ENCODE data around the gene UVRAG.
A peak's percentile ranks its signal among the peaks of the same experiment; 100 is the strongest.
"Not testable (repeated sequence)": the region's sequence is repeated elsewhere in the genome, so short reads cannot be mapped to it uniquely, and the experiment has no call there.

The UVRAG gene

DNA sequence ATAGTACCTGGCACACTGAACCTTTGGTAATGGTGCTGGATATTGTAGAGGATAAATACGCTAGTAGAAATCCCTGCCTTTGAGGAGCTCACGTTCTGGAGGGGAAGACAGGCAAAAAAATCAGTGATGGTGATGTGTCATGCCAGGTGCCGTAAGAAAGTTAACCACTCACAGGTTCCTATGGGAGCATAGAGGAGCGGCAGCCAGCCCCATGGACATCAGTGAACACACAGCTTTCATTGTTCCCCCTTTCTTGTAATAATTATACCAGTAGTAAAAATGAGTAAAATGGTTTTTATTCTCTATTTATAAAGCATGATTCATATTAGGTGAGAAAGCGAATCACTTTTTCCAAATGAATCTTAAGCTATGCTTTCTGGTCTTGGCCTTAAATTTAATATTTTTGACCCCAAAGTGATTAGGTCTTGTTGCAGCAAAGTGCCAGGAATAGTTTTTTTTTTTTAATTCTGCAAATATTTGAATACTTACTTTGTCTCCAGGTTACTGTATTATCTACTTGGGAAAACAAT is 57.9 kb downstream of the UVRAG start:
- peak overlapping the region; percentile 42 for H3K4me2 ChIP-seq (ENCODE audit: low read length)
- H3K9me3 ChIP-seq (ENCODE audit: low read length) = no peaks in the 10 kb centered on the region
- H2AFZ ChIP-seq (ENCODE audit: low read length) = no peak overlapping the region
- H3K4me1 ChIP-seq (ENCODE audit: insufficient read depth, low read length, severe bottlenecking) = peaks cover 24% of the 10 kb centered on the region
- peaks cover 3% of the 10 kb centered on the region for H4K20me1 ChIP-seq (ENCODE audit: insufficient read depth, low read length)
- H3K9ac ChIP-seq (ENCODE audit: low read length) = 0 out of 2 replicates have a peak overlapping the region, but pooled peaks have one; percentile 19
- H3K79me2 ChIP-seq (ENCODE audit: insufficient read depth, low read length) = peaks cover 39% of the 10 kb centered on the region
- H3F3A ChIP-seq (ENCODE audit: insufficient read depth, low read length) = no peaks in the 10 kb centered on the region; the same call in 1 of the 2 replicates
- peaks cover 13% of the 10 kb centered on the region for H3K36me3 ChIP-seq (ENCODE audit: insufficient read depth, low read length)
- no peaks in the 10 kb centered on the region for H3K9me2 ChIP-seq (ENCODE audit: low read depth, low read length)
- no peak for TF ChIP-seq EZH2 (IDR thresholded peaks at IDR 0.05; ENCODE audit: borderline replicate concordance, low read length)
- TF ChIP-seq, protein P1, sequence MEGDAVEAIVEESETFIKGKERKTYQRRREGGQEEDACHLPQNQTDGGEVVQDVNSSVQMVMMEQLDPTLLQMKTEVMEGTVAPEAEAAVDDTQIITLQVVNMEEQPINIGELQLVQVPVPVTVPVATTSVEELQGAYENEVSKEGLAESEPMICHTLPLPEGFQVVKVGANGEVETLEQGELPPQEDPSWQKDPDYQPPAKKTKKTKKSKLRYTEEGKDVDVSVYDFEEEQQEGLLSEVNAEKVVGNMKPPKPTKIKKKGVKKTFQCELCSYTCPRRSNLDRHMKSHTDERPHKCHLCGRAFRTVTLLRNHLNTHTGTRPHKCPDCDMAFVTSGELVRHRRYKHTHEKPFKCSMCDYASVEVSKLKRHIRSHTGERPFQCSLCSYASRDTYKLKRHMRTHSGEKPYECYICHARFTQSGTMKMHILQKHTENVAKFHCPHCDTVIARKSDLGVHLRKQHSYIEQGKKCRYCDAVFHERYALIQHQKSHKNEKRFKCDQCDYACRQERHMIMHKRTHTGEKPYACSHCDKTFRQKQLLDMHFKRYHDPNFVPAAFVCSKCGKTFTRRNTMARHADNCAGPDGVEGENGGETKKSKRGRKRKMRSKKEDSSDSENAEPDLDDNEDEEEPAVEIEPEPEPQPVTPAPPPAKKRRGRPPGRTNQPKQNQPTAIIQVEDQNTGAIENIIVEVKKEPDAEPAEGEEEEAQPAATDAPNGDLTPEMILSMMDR (IDR thresholded peaks at IDR 0.05; ENCODE audit: low read length) = no peak
- peak overlapping the region; percentile 49 for H3K27ac ChIP-seq (ENCODE audit: low read depth, low read length, poor library complexity, severe bottlenecking)
- H3K27me3 ChIP-seq (ENCODE audit: insufficient read depth, low read length) = no peaks in the 10 kb centered on the region
- H3K4me3 ChIP-seq (ENCODE audit: low read depth, low read length, poor library complexity, severe bottlenecking) = peak overlapping the region; percentile 23

GRCh38 chr11:75873417-75874221 is 58.6 kb downstream of the UVRAG start:
- H3K9me3 ChIP-seq (ENCODE audit: low read length) = no peaks in the 10 kb centered on the region
- H3K27me3 ChIP-seq (ENCODE audit: insufficient read depth, low read length) = no peaks in the 10 kb centered on the region
- no peak overlapping the region for H2AFZ ChIP-seq (ENCODE audit: low read length)
- H3K27ac ChIP-seq (ENCODE audit: low read depth, low read length, poor library complexity, severe bottlenecking) = peak overlapping the region; percentile 49
- H3K9me2 ChIP-seq (ENCODE audit: low read depth, low read length) = no peaks in the 10 kb centered on the region
- H3K36me3 ChIP-seq (ENCODE audit: insufficient read depth, low read length) = peaks cover 13% of the 10 kb centered on the region
- no peak for TF ChIP-seq EZH2 (IDR thresholded peaks at IDR 0.05; ENCODE audit: borderline replicate concordance, low read length)
- TF ChIP-seq, protein P1 (IDR thresholded peaks at IDR 0.05; ENCODE audit: low read length) = no peak
- H3K79me2 ChIP-seq (ENCODE audit: insufficient read depth, low read length) = peaks cover 34% of the 10 kb centered on the region
- H3K9ac ChIP-seq (ENCODE audit: low read length) = no peak overlapping the region; the same call in 1 of the 2 replicates
- H3K4me2 ChIP-seq (ENCODE audit: low read length) = peak overlapping the region; percentile 42
- H4K20me1 ChIP-seq (ENCODE audit: insufficient read depth, low read length) = peaks cover 2% of the 10 kb centered on the region
- H3K4me3 ChIP-seq (ENCODE audit: low read depth, low read length, poor library complexity, severe bottlenecking) = peak overlapping the region; percentile 23
- H3K4me1 ChIP-seq (ENCODE audit: insufficient read depth, low read length, severe bottlenecking) = peaks cover 23% of the 10 kb centered on the region
- H3F3A ChIP-seq (ENCODE audit: insufficient read depth, low read length) = no peaks in the 10 kb centered on the region; the same call in 1 of the 2 replicates

DNA sequence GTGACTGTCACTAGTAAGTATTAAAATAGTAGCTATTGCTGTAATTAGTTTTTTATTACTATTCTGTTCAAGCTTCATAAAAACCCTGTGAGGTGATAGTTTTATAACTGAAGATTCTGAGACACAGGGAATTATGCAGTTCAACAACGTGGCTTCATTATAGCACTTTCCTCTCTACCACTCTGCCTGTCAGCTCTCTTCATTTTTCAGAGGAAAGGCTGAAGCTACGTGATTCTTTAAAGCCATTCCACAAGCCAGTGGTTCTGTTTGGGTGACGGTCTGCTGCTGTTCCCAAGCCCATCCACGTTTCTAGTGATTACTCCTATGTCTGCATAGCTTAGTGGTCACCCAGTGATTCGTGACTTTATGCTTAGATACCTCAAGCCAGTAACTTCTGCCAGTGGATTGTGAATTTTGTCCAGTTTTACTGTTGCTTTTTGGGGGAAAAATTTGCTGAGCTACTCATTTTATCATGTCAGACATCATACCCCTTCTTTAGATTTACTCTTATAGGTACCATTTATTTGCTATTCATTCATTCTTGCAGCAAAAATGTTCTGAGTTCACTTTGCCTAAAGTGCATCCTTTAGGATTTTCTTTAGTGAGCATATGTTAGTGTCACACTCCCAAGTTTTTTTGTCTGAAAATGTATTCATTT is 59.8 kb downstream of the UVRAG start:
- Histone ChIP-seq H3K79me2 (ENCODE audit: insufficient read depth, low read length) (peaks cover 37% of the 10 kb centered on the region), H3K4me1 (ENCODE audit: insufficient read depth, low read length, severe bottlenecking) (peaks cover 23% of the 10 kb centered on the region)
- TF ChIP-seq, protein P1 (IDR thresholded peaks at IDR 0.05; ENCODE audit: low read length) = no peak
- TF ChIP-seq EZH2 (IDR thresholded peaks at IDR 0.05; ENCODE audit: borderline replicate concordance, low read length) = no peak

GRCh38 chr11:75877327-75877726 is 62.3 kb downstream of the UVRAG start:
- H3K4me2 ChIP-seq (ENCODE audit: low read length); H4K20me1 ChIP-seq (ENCODE audit: insufficient read depth, low read length); H3K9me3 ChIP-seq (ENCODE audit: low read length); H3K27me3 ChIP-seq (ENCODE audit: insufficient read depth, low read length); H3K9me2 ChIP-seq (ENCODE audit: low read depth, low read length); H3K9ac ChIP-seq (ENCODE audit: low read length); H3F3A ChIP-seq (ENCODE audit: insufficient read depth, low read length); H2AFZ ChIP-seq (ENCODE audit: low read length); H3K4me3 ChIP-seq (ENCODE audit: low read depth, low read length, poor library complexity, severe bottlenecking); H3K27ac ChIP-seq (ENCODE audit: low read depth, low read length, poor library complexity, severe bottlenecking): not testable (repeated sequence)
- H3K36me3 ChIP-seq (ENCODE audit: insufficient read depth, low read length) = peaks cover 29% of the 10 kb centered on the region
- peaks cover 33% of the 10 kb centered on the region for H3K79me2 ChIP-seq (ENCODE audit: insufficient read depth, low read length)
- peaks cover 18% of the 10 kb centered on the region for H3K4me1 ChIP-seq (ENCODE audit: insufficient read depth, low read length, severe bottlenecking)

More for the DNA sequence above, 59.8 kb downstream of the UVRAG start:
- no peak overlapping the region for H3K9ac ChIP-seq (ENCODE audit: low read length)
- no peaks in the 10 kb centered on the region for H3K9me3 ChIP-seq (ENCODE audit: low read length)
- H3K4me2 ChIP-seq (ENCODE audit: low read length) = no peak overlapping the region
- H3K9me2 ChIP-seq (ENCODE audit: low read depth, low read length) = no peaks in the 10 kb centered on the region
- peaks cover 21% of the 10 kb centered on the region for H3K36me3 ChIP-seq (ENCODE audit: insufficient read depth, low read length)
- H3K27me3 ChIP-seq (ENCODE audit: insufficient read depth, low read length) = no peaks in the 10 kb centered on the region
- no peak overlapping the region for H2AFZ ChIP-seq (ENCODE audit: low read length)
- H3F3A ChIP-seq (ENCODE audit: insufficient read depth, low read length) = no peaks in the 10 kb centered on the region
- no peaks in the 10 kb centered on the region for H4K20me1 ChIP-seq (ENCODE audit: insufficient read depth, low read length)
- no peak overlapping the region for H3K27ac ChIP-seq (ENCODE audit: low read depth, low read length, poor library complexity, severe bottlenecking)
- H3K4me3 ChIP-seq (ENCODE audit: low read depth, low read length, poor library complexity, severe bottlenecking) = no peak overlapping the region

- H3K4me1 ChIP-seq (ENCODE audit: insufficient read depth, low read length, severe bottlenecking) = peaks cover 12% of the 10 kb centered on the region
- H3K27ac ChIP-seq (ENCODE audit: low read depth, low read length, poor library complexity, severe bottlenecking); H3F3A ChIP-seq (ENCODE audit: insufficient read depth, low read length); H3K9ac ChIP-seq (ENCODE audit: low read length); H3K4me3 ChIP-seq (ENCODE audit: low read depth, low read length, poor library complexity, severe bottlenecking); H3K4me2 ChIP-seq (ENCODE audit: low read length); H3K27me3 ChIP-seq (ENCODE audit: insufficient read depth, low read length); H4K20me1 ChIP-seq (ENCODE audit: insufficient read depth, low read length); H2AFZ ChIP-seq (ENCODE audit: low read length); H3K9me3 ChIP-seq (ENCODE audit: low read length); H3K9me2 ChIP-seq (ENCODE audit: low read depth, low read length): not testable (repeated sequence)
- peaks cover 31% of the 10 kb centered on the region for H3K79me2 ChIP-seq (ENCODE audit: insufficient read depth, low read length)
- H3K36me3 ChIP-seq (ENCODE audit: insufficient read depth, low read length) = peaks cover 29% of the 10 kb centered on the region
Measured at GRCh38 chr11:75877931-75878330, 62.9 kb downstream of the UVRAG start.

Measured in OCI-LY1 (cell line).